BE2C (cell line): ENCODE results near the gene TREM1.
"Not testable (repeated sequence)": the region's sequence is repeated elsewhere in the genome, so short reads cannot be mapped to it uniquely, and the experiment has no call there.

ENCODE experiments used
- DNase-seq: peaks from one replicate; pipeline ENCODE4 v3.0.0-alpha.2; 2020
- H3K27me3 ChIP-seq: fragments of 250-450 bp; sonication (Bioruptor Pico); 2 replicates; pipeline ENCODE4 v1.5.1; 2020; ENCODE audit warnings: mild to moderate bottlenecking
- H3K36me3 ChIP-seq: fragments of 250-450 bp; sonication (Bioruptor Pico); 2 replicates; pipeline ENCODE4 v1.5.1; 2020; ENCODE audit warnings: mild to moderate bottlenecking
- H3K4me1 ChIP-seq: fragments of 250-450 bp; sonication (Bioruptor Pico); 2 replicates; pipeline ENCODE4 v1.5.1; 2020
- H3K4me3 ChIP-seq: 2 replicates; pipeline ENCODE4 v1.5.1; 2011; ENCODE audit warnings: low read depth, low read length
- H3K9me3 ChIP-seq: fragments of 250-450 bp; sonication (Bioruptor Pico); 2 replicates; pipeline ENCODE4 v1.5.1; 2020
- TF ChIP-seq, protein P1 (sequence below): IDR thresholded peaks from 2 replicates; pipeline ENCODE4 v1.5.1; 2012; ENCODE audit warnings: mild to moderate bottlenecking, low read depth, low read length

The TREM1 gene

DNA sequence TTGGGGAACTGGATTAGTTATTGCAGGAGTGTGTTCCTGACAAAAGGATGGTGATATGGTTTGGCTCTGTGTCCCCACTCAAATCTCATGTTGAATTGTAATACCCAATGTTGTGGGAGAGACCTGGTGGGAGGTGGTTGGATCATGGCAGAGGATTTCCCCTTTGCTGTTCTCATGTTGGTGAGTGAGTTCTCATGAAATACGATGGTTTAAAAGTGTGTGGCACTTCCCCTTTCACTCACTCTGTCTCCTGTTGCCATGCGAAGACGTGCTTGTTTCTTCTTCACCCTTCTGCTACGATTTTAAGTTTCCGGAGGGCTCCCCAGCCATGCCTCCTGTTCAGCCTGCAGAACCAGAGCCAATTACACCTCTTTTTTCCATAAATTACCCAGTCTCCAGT is 16.2 kb upstream of the TREM1 start:
- Histone ChIP-seq H3K36me3 (no peaks in the 10 kb centered on the region), H3K27me3 (peaks cover 12% of the 10 kb centered on the region; the same call in 1 of the 2 replicates), H3K4me1 (no peaks in the 10 kb centered on the region), H3K9me3 (no peaks in the 10 kb centered on the region), H3K4me3 (no peak overlapping the region)
- no peak for DNase-seq
- TF ChIP-seq, protein P1, sequence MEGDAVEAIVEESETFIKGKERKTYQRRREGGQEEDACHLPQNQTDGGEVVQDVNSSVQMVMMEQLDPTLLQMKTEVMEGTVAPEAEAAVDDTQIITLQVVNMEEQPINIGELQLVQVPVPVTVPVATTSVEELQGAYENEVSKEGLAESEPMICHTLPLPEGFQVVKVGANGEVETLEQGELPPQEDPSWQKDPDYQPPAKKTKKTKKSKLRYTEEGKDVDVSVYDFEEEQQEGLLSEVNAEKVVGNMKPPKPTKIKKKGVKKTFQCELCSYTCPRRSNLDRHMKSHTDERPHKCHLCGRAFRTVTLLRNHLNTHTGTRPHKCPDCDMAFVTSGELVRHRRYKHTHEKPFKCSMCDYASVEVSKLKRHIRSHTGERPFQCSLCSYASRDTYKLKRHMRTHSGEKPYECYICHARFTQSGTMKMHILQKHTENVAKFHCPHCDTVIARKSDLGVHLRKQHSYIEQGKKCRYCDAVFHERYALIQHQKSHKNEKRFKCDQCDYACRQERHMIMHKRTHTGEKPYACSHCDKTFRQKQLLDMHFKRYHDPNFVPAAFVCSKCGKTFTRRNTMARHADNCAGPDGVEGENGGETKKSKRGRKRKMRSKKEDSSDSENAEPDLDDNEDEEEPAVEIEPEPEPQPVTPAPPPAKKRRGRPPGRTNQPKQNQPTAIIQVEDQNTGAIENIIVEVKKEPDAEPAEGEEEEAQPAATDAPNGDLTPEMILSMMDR, result no peak

GRCh38 chr6:41298785-41299502 is 12.5 kb upstream of the TREM1 start:
- H3K4me1 ChIP-seq, result no peaks in the 10 kb centered on the region
- no peak for DNase-seq
- no peak overlapping the region for H3K4me3 ChIP-seq
- no peaks in the 10 kb centered on the region for H3K36me3 ChIP-seq
- no peaks in the 10 kb centered on the region for H3K9me3 ChIP-seq
- no peaks in the 10 kb centered on the region; the same call in 1 of the 2 replicates for H3K27me3 ChIP-seq
- TF ChIP-seq, protein P1, result no peak

DNA sequence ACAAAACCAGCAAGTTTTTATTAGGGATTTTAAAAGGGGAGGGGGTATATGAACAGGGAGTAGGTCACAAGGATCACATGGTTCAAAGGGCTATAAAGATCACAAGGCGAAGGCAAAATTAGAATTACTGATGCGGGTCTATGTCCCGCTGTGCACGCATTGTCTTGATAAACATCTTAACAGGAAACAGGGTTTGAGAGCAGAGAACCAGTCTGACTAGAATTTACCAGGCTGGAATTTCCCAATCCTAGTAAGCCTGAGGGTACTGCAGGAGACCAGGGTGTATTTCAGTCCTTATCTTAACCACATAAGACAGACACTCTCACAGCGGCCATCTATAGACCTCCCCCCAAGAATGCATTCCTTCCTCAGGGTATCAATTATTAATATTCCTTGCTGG is 10.8 kb upstream of the TREM1 start:
- H3K27me3 ChIP-seq, H3K4me3 ChIP-seq, H3K9me3 ChIP-seq, H3K36me3 ChIP-seq, H3K4me1 ChIP-seq, DNase-seq: not testable (repeated sequence)

- no peak overlapping the region for H3K4me3 ChIP-seq
- no peaks in the 10 kb centered on the region for H3K4me1 ChIP-seq
- no peaks in the 10 kb centered on the region for H3K9me3 ChIP-seq
- no peaks in the 10 kb centered on the region for H3K36me3 ChIP-seq
- TF ChIP-seq, protein P1, result no peak
- peaks cover 3% of the 10 kb centered on the region; the same call in 1 of the 2 replicates for H3K27me3 ChIP-seq
- DNase-seq, result no peak
Measured at GRCh38 chr6:41294214-41294872, 7.9 kb upstream of the TREM1 start.

DNA sequence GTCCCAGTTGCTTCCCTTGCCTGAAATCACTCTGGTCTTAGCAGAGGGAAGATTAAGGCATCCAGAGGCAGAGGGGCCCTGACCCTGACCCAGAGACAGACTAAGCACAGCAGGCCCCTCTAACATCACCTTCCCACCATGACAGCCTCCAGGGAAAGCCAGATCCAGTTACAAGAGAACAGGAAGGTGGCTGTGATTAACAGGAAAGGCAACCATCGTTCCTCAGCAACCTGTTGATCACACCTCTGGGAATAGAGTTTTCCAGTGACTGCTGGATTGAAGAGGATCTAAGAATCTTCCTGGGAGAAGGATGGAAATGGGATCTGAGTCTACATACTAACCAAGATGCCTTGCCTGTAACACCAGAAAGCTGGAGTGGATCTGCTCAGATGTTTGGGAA is 5.2 kb upstream of the TREM1 start:
- H3K9me3 ChIP-seq, result no peaks in the 10 kb centered on the region
- TF ChIP-seq, protein P1, result no peak
- no peak overlapping the region for H3K4me3 ChIP-seq
- H3K36me3 ChIP-seq, result no peaks in the 10 kb centered on the region
- peaks cover 20% of the 10 kb centered on the region for H3K27me3 ChIP-seq
- no peaks in the 10 kb centered on the region for H3K4me1 ChIP-seq
- no peak for DNase-seq

DNA sequence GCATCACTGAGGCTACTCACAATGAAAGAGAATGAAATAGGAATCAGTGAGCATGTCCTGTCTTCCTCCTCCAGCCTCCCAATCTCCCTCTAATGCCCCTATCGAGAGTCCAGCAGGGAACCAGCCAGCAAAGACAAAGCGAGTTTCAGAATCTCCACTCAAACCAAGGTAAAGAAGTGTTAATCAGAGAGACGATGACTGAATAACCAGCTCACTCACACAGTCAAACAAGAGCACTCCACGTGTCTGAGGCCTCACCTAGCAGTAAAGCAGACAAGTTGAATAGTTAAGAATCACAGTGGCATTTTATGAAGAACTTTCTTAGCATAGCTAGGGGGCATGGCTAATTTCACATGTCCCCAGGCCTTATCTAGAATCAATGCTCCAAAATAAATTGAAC is 3.3 kb upstream of the TREM1 start:
- no peaks in the 10 kb centered on the region for H3K4me1 ChIP-seq
- H3K4me3 ChIP-seq, result no peak overlapping the region
- TF ChIP-seq, protein P1, result no peak
- no peaks in the 10 kb centered on the region for H3K9me3 ChIP-seq
- H3K27me3 ChIP-seq, result peaks cover 23% of the 10 kb centered on the region
- H3K36me3 ChIP-seq, result no peaks in the 10 kb centered on the region
- DNase-seq, result no peak
